H1 (cell line): ENCODE results near the gene VEGFD. TPM values are rescaled to one million over a fixed set of nuclear protein-coding genes. Genes with fewer than 3 reads are reported as not detected.

ENCODE experiments used
- CTCF ChIA-PET: fragments of 300-600 bp; sonication (Branson Sonifier 250); formaldehyde crosslinking; loops from one replicate; lab custom pipeline; 2021; ENCODE audit not compliant: partially characterized antibody; lab: Charles Lee
- POLR2A ChIA-PET: fragments of 300-600 bp; sonication (Branson Sonifier 250); formaldehyde crosslinking; loops from one replicate; lab custom pipeline; 2021; ENCODE audit warnings: inconsistent platforms; ENCODE audit not compliant: partially characterized antibody; lab: Charles Lee
- DNase-seq, 2 experiments: peaks; one replicate each; pipeline versions ENCODE4 v3.0.0 to v3.0.0-alpha.2; 2010 to 2022; ENCODE audit warnings: low spot score in 2 of 2, low read depth in 1 of 2, mixed read lengths in 1 of 2
- FAIRE-seq: peaks from 2 replicates; lab custom pipeline; 2011; peaks lifted over from hg19 to GRCh38; lab: Jason Lieb, UNC
- H2AFZ ChIP-seq: 2 replicates; pipeline ENCODE4 v1.8.1; 2012; ENCODE audit warnings: low read length, inconsistent platforms
- H2AK5ac ChIP-seq: 2 replicates; pipeline ENCODE4 v1.6.1; 2013; ENCODE audit warnings: low read depth, low read length
- H2BK120ac ChIP-seq: replicated peaks from 2 replicates; pipeline ENCODE3; 2013; ENCODE audit warnings: low read depth, low read length, inconsistent platforms
- H2BK12ac ChIP-seq: 2 replicates; pipeline ENCODE4 v1.6.1; 2013; ENCODE audit warnings: low read depth, low read length
- H2BK15ac ChIP-seq: 2 replicates; pipeline ENCODE4 v1.6.1; 2013; ENCODE audit warnings: low read length
- H2BK20ac ChIP-seq: 2 replicates; pipeline ENCODE4 v1.6.1; 2013; ENCODE audit warnings: low read length
- H2BK5ac ChIP-seq: 2 replicates; pipeline ENCODE4 v1.6.1; 2013; ENCODE audit warnings: low read depth, low read length
- H3K14ac ChIP-seq: 2 replicates; pipeline ENCODE4 v1.6.1; 2013; ENCODE audit warnings: inconsistent platforms; ENCODE audit not compliant: insufficient read length
- H3K18ac ChIP-seq: 2 replicates; pipeline ENCODE4 v1.6.1; 2013; ENCODE audit warnings: low read length; ENCODE audit errors: extremely low read depth
- H3K23ac ChIP-seq: 2 replicates; pipeline ENCODE4 v1.6.1; 2013; ENCODE audit warnings: inconsistent platforms; ENCODE audit not compliant: insufficient read length
- H3K23me2 ChIP-seq: 2 replicates; pipeline ENCODE4 v1.6.1; 2013; ENCODE audit warnings: low read depth, low read length
- H3K27ac ChIP-seq: 2 replicates; pipeline ENCODE4 v1.6.1; 2011; ENCODE audit warnings: low read depth, low read length, inconsistent platforms
- H3K27me3 ChIP-seq, 4 experiments: replicated peaks in 1 of 4; 1 replicate in 1 of 4; 2 replicates in 3 of 4; pipeline versions ENCODE4 v1.6.1 to v1.8.1; 2011 to 2013; ENCODE audit warnings: low read length in 3 of 4, mild to moderate bottlenecking in 3 of 4, inconsistent platforms in 2 of 4, mixed read lengths in 2 of 4, moderate library complexity in 1 of 4; ENCODE audit not compliant: control insufficient read depth in 3 of 4, insufficient read depth in 3 of 4; ENCODE audit errors: extremely low read depth in 1 of 4
- H3K36me3 ChIP-seq, 4 experiments: 2 replicates each; pipeline versions ENCODE4 v1.6.1 to v1.8.1; 2011 to 2013; ENCODE audit warnings: mild to moderate bottlenecking in 4 of 4, low read length in 3 of 4, moderate library complexity in 2 of 4, control low read depth in 1 of 4, inconsistent platforms in 1 of 4; ENCODE audit not compliant: insufficient read depth in 4 of 4, control insufficient read depth in 2 of 4
- H3K4ac ChIP-seq: replicated peaks from 2 replicates; pipeline ENCODE3; 2013; ENCODE audit warnings: low read length, low read depth, mixed read lengths, inconsistent platforms; ENCODE audit not compliant: insufficient read length
- H3K4me1 ChIP-seq, 4 experiments: replicated peaks in 1 of 4; 1 replicate in 1 of 4; 2 replicates in 3 of 4; pipeline versions ENCODE4 v1.6.1 to v1.8.1; 2011 to 2013; ENCODE audit warnings: low read length in 3 of 4, inconsistent platforms in 2 of 4, mixed read lengths in 1 of 4; ENCODE audit not compliant: insufficient read depth in 4 of 4, control insufficient read depth in 3 of 4
- H3K4me2 ChIP-seq, 2 experiments: 2 replicates each; pipeline versions ENCODE4 v1.6.1 to v1.8.1; 2011 to 2013; ENCODE audit warnings: low read depth in 2 of 2, low read length in 2 of 2, control low read depth in 1 of 2, inconsistent platforms in 1 of 2, mild to moderate bottlenecking in 1 of 2; ENCODE audit not compliant: insufficient read depth in 1 of 2
- H3K4me3 ChIP-seq, 4 experiments: fragments of 200-600, 300-600 bp in 1 of 4; sonication (generic), shearing (Covaris generic), sonication (Bioruptor Twin) in 1 of 4; 2 replicates each; pipeline versions ENCODE4 v1.5.1 to v1.8.1; 2011 to 2016; ENCODE audit warnings: low read length in 4 of 4, low read depth in 3 of 4, control low read depth in 2 of 4, inconsistent platforms in 2 of 4, mild to moderate bottlenecking in 2 of 4, mixed read lengths in 1 of 4, moderate library complexity in 1 of 4; ENCODE audit not compliant: insufficient read depth in 2 of 4; ENCODE audit errors: extremely low read depth in 1 of 4
- H3K56ac ChIP-seq: replicated peaks from 2 replicates; pipeline ENCODE3; 2013; ENCODE audit warnings: low read depth, mild to moderate bottlenecking, mixed read lengths, low read length, inconsistent platforms; ENCODE audit not compliant: insufficient read length
- H3K79me1 ChIP-seq: 2 replicates; pipeline ENCODE4 v1.6.1; 2013; ENCODE audit warnings: low read depth, low read length, control low read depth
- H3K79me2 ChIP-seq, 2 experiments: 2 replicates each; pipeline versions ENCODE4 v1.6.1 to v1.8.1; 2012 to 2013; ENCODE audit warnings: low read length in 2 of 2, mild to moderate bottlenecking in 2 of 2, inconsistent platforms in 1 of 2; ENCODE audit not compliant: insufficient read depth in 2 of 2, control insufficient read depth in 1 of 2
- H3K9ac ChIP-seq, 4 experiments: replicated peaks in 1 of 4; 1 replicate in 1 of 4; 2 replicates in 3 of 4; pipeline versions ENCODE4 v1.6.1 to v1.8.1; 2011 to 2013; ENCODE audit warnings: low read depth in 3 of 4, low read length in 3 of 4, control low read depth in 2 of 4, mild to moderate bottlenecking in 2 of 4, moderate library complexity in 2 of 4, inconsistent platforms in 1 of 4; ENCODE audit errors: extremely low read depth in 1 of 4
- H3K9me3 ChIP-seq, 2 experiments: 2 replicates each; pipeline versions ENCODE4 v1.6.1 to v1.8.1; 2012 to 2013; ENCODE audit warnings: mild to moderate bottlenecking in 2 of 2, moderate library complexity in 2 of 2, control low read depth in 1 of 2, inconsistent platforms in 1 of 2, low read depth in 1 of 2, low read length in 1 of 2, mixed read lengths in 1 of 2; ENCODE audit not compliant: insufficient read depth in 2 of 2
- H4K20me1 ChIP-seq, 2 experiments: replicated peaks in 1 of 2; 2 replicates each; pipeline versions ENCODE3 to v1.8.1; 2011 to 2013; ENCODE audit warnings: inconsistent platforms in 2 of 2, low read length in 2 of 2, mild to moderate bottlenecking in 1 of 2; ENCODE audit not compliant: insufficient read depth in 2 of 2, control insufficient read depth in 1 of 2
- H4K5ac ChIP-seq: 2 replicates; pipeline ENCODE4 v1.6.1; 2013; ENCODE audit warnings: low read length, low read depth, mixed read lengths, inconsistent platforms; ENCODE audit not compliant: insufficient read length
- H4K8ac ChIP-seq: 2 replicates; pipeline ENCODE4 v1.8.0; 2013; ENCODE audit warnings: mild to moderate bottlenecking, moderate library complexity, low read length, inconsistent platforms; ENCODE audit not compliant: insufficient read depth; ENCODE audit errors: extremely low read depth
- H4K91ac ChIP-seq: replicated peaks from 2 replicates; pipeline ENCODE3; 2013; ENCODE audit warnings: low read length, mixed read lengths, inconsistent platforms; ENCODE audit not compliant: insufficient read length
- CBX5 ChIP-seq: fragments of 300-800, 300-1000 bp; sonication (generic); IDR thresholded peaks from 2 replicates; pipeline ENCODE4 v1.7.1; 2016; ENCODE audit warnings: antibody characterized with exemption, low read length, low read depth
- CREB1 ChIP-seq: IDR thresholded peaks from 2 replicates; pipeline ENCODE4 v1.6.1; 2012; ENCODE audit warnings: inconsistent platforms
- EZH2 ChIP-seq: fragments of 200-600 bp; sonication (generic); IDR thresholded peaks from 2 replicates; pipeline ENCODE4 v1.7.1; 2012; ENCODE audit warnings: low read depth, mild to moderate bottlenecking, moderate library complexity, low read length, inconsistent platforms; ENCODE audit not compliant: severe bottlenecking
- HDAC6 ChIP-seq: IDR thresholded peaks from one replicate; pipeline ENCODE4 v1.7.1; 2012; ENCODE audit warnings: low read depth, mild to moderate bottlenecking, inconsistent platforms, low read length, moderate library complexity
- NANOG ChIP-seq: IDR thresholded peaks from 2 replicates; pipeline ENCODE4 v1.6.1; 2011; ENCODE audit warnings: low read length, low read depth, mild to moderate bottlenecking, inconsistent platforms; ENCODE audit not compliant: insufficient read depth, poor library complexity, severe bottlenecking
- PHF8 ChIP-seq: fragments of 200-600 bp; sonication (generic); conservative IDR thresholded peaks from 2 replicates; pipeline ENCODE4 v1.7.1; 2012; ENCODE audit warnings: low read depth, mild to moderate bottlenecking, inconsistent platforms, low read length, moderate library complexity
- POLR2A ChIP-seq, 2 experiments: IDR thresholded peaks; 1 replicate in 1 of 2; 2 replicates in 1 of 2; pipeline ENCODE4 v1.6.1; 2011; ENCODE audit warnings: low read depth in 2 of 2, low read length in 2 of 2, mild to moderate bottlenecking in 2 of 2; ENCODE audit errors: control extremely low read depth in 1 of 2
- RAD21 ChIP-seq, 2 experiments: IDR thresholded peaks in 1 of 2; conservative IDR thresholded peaks in 1 of 2; 2 replicates each; pipeline ENCODE4 v1.6.1; 2011; ENCODE audit warnings: low read depth in 2 of 2, low read length in 2 of 2, improper control_type of control experiment in 1 of 2, inconsistent platforms in 1 of 2, mild to moderate bottlenecking in 1 of 2, moderate library complexity in 1 of 2
- RFX5 ChIP-seq: IDR thresholded peaks from 2 replicates; pipeline ENCODE4 v1.6.1; 2011; ENCODE audit warnings: low read depth, low read length, improper control_type of control experiment, borderline replicate concordance
- SIN3A ChIP-seq, 2 experiments: IDR thresholded peaks in 1 of 2; conservative IDR thresholded peaks in 1 of 2; 2 replicates each; pipeline ENCODE4 v1.6.1; 2011 to 2012; ENCODE audit warnings: low read length in 2 of 2, improper control_type of control experiment in 1 of 2, low read depth in 1 of 2, mild to moderate bottlenecking in 1 of 2
- SIX5 ChIP-seq: IDR thresholded peaks from 2 replicates; pipeline ENCODE4 v1.6.1; 2011; ENCODE audit warnings: mild to moderate bottlenecking, low read depth, low read length
- SP2 ChIP-seq: IDR thresholded peaks from 2 replicates; pipeline ENCODE4 v1.6.1; 2012; ENCODE audit warnings: mild to moderate bottlenecking, low read length, inconsistent platforms
- TBP ChIP-seq: IDR thresholded peaks from 2 replicates; pipeline ENCODE4 v1.6.1; 2011; ENCODE audit warnings: low read depth, low read length, improper control_type of control experiment
- WGBS, 2 experiments: shearing (Covaris generic) in 1 of 2; methylation state at CpG; one replicate each; pipeline versions ENCODE4 v1.1.6 to v1.1.7; 2013 to 2015; ENCODE audit warnings: low lambda C conversion rate in 2 of 2, mixed read lengths in 2 of 2, inconsistent platforms in 1 of 2, low coverage in 1 of 2, missing lambda C conversion rate in 1 of 2; ENCODE audit not compliant: insufficient replicate concordance in 2 of 2, insufficient coverage in 1 of 2, insufficient read length in 1 of 2; ENCODE audit errors: extremely low coverage in 1 of 2, missing lambda C conversion rate in 1 of 2; 5-methylcytosine and 5-hydroxymethylcytosine counted together
- polyA plus RNA-seq, 7 experiments: library from polyadenylated mRNA; depleted of rRNA in 3 of 7; stranded (reverse) in 5 of 7; unstranded in 2 of 7; fragments of >200 nt in 5 of 7; fragments of 200-250 nt in 2 of 7; gene quantifications; 1 replicate in 5 of 7; 2 replicates in 1 of 7; 4 replicates in 1 of 7; pipeline versions ENCODE4 v1.2.1 to v1.2.3, GENCODE V29; 2011 to 2013; ENCODE audit warnings: missing spikeins in 2 of 7, mixed read lengths in 2 of 7
- total RNA-seq: library from RNA; stranded (reverse); fragmentation: NEBNext Ultra II Directional; extraction: Animal tissue kit (Norgen Biotek cat#: 25700); gene quantifications from 2 replicates; pipeline ENCODE4 v1.2.1, GENCODE V29; 2021
- TF ChIP-seq, protein P1 (sequence below): IDR thresholded peaks from 2 replicates; pipeline ENCODE4 v1.6.1; 2012; ENCODE audit warnings: inconsistent platforms

VEGFD gene
- total and polyA plus RNA-seq, 2 of the 8 experiments (the other 6 are each of a cell fraction or from before 2014, with no cell fraction given): 0.06 TPM; not detected in 1

DNA sequence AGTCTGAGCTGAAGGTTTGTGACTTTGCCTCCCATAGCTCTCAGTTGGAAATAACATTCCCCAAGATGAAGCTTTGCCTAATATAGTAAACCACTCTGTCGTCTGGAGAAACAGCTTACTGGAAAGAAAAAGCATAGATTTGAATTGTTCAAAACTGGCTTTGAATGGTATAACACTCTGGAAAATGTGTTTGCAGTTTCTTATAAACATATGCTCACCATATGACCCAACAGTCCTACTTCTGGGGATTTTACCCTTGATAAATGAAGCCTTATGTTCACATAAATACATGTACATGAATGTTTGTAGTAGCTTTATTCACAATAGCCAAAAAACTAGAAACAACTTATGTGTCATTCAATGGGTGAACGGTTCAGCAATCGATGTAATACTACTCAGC lies 10.2 kb downstream of the VEGFD start:
- CTCF ChIA-PET: interaction anchor here (1.4 to 2.2 kb wide), 4 partner anchors 8 to 92 kb away, joined by 5 to 10 read pairs (median 6); no protein-coding TSS in a partner anchor
- no peaks in the 10 kb centered on the region for H3K4me1 ChIP-seq
- TF ChIP-seq CBX5 (no peak), NANOG (no peak), CREB1 (no peak), RAD21 (IDR thresholded peaks at IDR 0.05 in 1 of 2, conservative IDR thresholded peaks at IDR 0.05 in 1 of 2; ENCODE audit: low read depth in 2 of 2, low read length in 2 of 2) (no peak), SIN3A (conservative IDR thresholded peaks at IDR 0.05 in 1 of 2, IDR thresholded peaks at IDR 0.05 in 1 of 2; ENCODE audit: low read depth in 1 of 2, low read length in 2 of 2) (no peak), SP2 (no peak), RFX5 (no peak), EZH2 (no peak), TBP (no peak), HDAC6 (no peak), SIX5 (no peak), POLR2A (IDR thresholded peaks at IDR 0.05; ENCODE audit: control extremely low read depth in 1 of 2, low read depth in 2 of 2, low read length in 2 of 2) (no peak), PHF8 (no peak)
- TF ChIP-seq, protein P1, sequence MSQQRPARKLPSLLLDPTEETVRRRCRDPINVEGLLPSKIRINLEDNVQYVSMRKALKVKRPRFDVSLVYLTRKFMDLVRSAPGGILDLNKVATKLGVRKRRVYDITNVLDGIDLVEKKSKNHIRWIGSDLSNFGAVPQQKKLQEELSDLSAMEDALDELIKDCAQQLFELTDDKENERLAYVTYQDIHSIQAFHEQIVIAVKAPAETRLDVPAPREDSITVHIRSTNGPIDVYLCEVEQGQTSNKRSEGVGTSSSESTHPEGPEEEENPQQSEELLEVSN: no peak

More for the DNA sequence above, 10.2 kb downstream of the VEGFD start:
- H3K4ac ChIP-seq: no peak overlapping the region
- H3K4me3 ChIP-seq: no peak overlapping the region
- H3K9me3 ChIP-seq: no peaks in the 10 kb centered on the region
- H3K9ac ChIP-seq: no peak overlapping the region
- FAIRE-seq: no peak
- no peaks in the 10 kb centered on the region for H3K79me1 ChIP-seq
- no peak overlapping the region for H2BK5ac ChIP-seq
- no peaks in the 10 kb centered on the region for H3K79me2 ChIP-seq
- H3K4me2 ChIP-seq: no peak overlapping the region
- H4K8ac ChIP-seq: no peak overlapping the region
- H3K27ac ChIP-seq: no peak overlapping the region; the same call in 1 of the 2 replicates
- no peaks in the 10 kb centered on the region for H4K20me1 ChIP-seq
- H2AK5ac ChIP-seq: no peak overlapping the region
- H2AFZ ChIP-seq: no peak overlapping the region
- H3K36me3 ChIP-seq: no peaks in the 10 kb centered on the region
- no peak overlapping the region for H2BK20ac ChIP-seq
- H3K23ac ChIP-seq: no peak overlapping the region
- H3K18ac ChIP-seq: no peak overlapping the region
- H3K56ac ChIP-seq: no peak overlapping the region
- no peak overlapping the region for H2BK120ac ChIP-seq
- H2BK12ac ChIP-seq: no peak overlapping the region
- H3K14ac ChIP-seq: no peak overlapping the region
- no peak overlapping the region for H4K91ac ChIP-seq
- POLR2A ChIA-PET: no interaction called here
- no peaks in the 10 kb centered on the region for H3K27me3 ChIP-seq
- 76% methylated on average over 3 of the region's 3 CpGs; no CpG with 5 or more reads in 1 of the 2 experiments for WGBS, 2 experiments
- H3K23me2 ChIP-seq: no peaks in the 10 kb centered on the region
- H2BK15ac ChIP-seq: no peak overlapping the region
- no peak overlapping the region for H4K5ac ChIP-seq
- DNase-seq: no peak
